ENCODE data around the gene STMN1.

DNA sequence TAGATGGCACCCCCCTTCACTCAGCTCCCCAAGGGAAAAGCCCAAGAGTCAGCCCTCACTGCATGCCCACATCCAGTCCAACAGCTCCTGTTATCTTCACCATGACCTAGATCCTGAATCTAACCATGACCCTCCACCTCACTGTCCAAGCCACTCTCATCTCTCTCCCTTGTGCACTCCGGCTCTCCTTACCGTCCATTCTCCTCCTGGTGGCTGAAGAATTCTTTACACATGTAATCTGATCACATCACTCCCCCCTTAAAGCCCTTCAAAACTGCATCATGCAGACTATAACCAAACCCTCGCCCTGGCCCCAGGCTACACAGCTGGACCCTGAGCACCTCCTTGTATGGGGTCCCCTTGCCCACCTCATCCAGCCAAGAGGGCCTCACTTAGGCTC lies 16.7 kb downstream of the STMN1 start:
- no peak for TF ChIP-seq CTCF (IDR thresholded peaks at IDR 0.05)
- TF ChIP-seq POLR2A (IDR thresholded peaks at IDR 0.05), result no peak
